NCI-H1048 (cell line): ENCODE results near the gene ID2.

Experiments
- DNase-seq: peaks from one replicate; lab custom pipeline; 2025; lab: John Stamatoyannopoulos, UW

Gene ID2

GRCh38 chr2:8681786-8682692 lies at the start of gene ID2:
Gene ID2 (plus strand): TSS chr2:8682056. CDS start chr2:8682166, 110 bp downstream.
- peak; percentile 87 for DNase-seq

- DNase-seq: no peak
These were observed 49.1 kb upstream of the ID2 start for GRCh38 chr2:8632755-8633154.

- no peak for DNase-seq
These were observed 48.6 kb upstream of the ID2 start for GRCh38 chr2:8633186-8633734.

GRCh38 chr2:8633735-8634313 lies 48.0 kb upstream of the ID2 start:
- DNase-seq: no peak

- no peak for DNase-seq
These were observed 47.2 kb upstream of the ID2 start for GRCh38 chr2:8634466-8635172.

GRCh38 chr2:8636041-8636491 lies 45.8 kb upstream of the ID2 start:
- no peak for DNase-seq

GRCh38 chr2:8636721-8637636 lies 44.9 kb upstream of the ID2 start:
- no peak for DNase-seq

GRCh38 chr2:8638327-8638726 lies 43.5 kb upstream of the ID2 start:
- DNase-seq: no peak

- no peak for DNase-seq
These were observed 42.7 kb upstream of the ID2 start for GRCh38 chr2:8639122-8639635.

- no peak for DNase-seq
These were observed 41.4 kb upstream of the ID2 start for GRCh38 chr2:8640498-8640897.

- DNase-seq: no peak
These were observed 40.4 kb upstream of the ID2 start for GRCh38 chr2:8641301-8641965.

GRCh38 chr2:8642366-8643068 lies 39.3 kb upstream of the ID2 start:
- no peak for DNase-seq

- DNase-seq: no peak
These were observed 38.4 kb upstream of the ID2 start for GRCh38 chr2:8643250-8643995.

- DNase-seq: no peak
These were observed 37.9 kb upstream of the ID2 start for GRCh38 chr2:8643996-8644356.

GRCh38 chr2:8644605-8645175 lies 37.2 kb upstream of the ID2 start:
- DNase-seq: no peak

- DNase-seq: no peak
These were observed 36.6 kb upstream of the ID2 start for GRCh38 chr2:8645176-8645831.

GRCh38 chr2:8646731-8647461 lies 35.0 kb upstream of the ID2 start:
- no peak for DNase-seq

GRCh38 chr2:8647462-8647857 lies 34.4 kb upstream of the ID2 start:
- no peak for DNase-seq
